HepG2 (cell line): ENCODE measurements around the gene OGFOD3. TPM values are rescaled to one million over a fixed set of nuclear protein-coding genes. Genes with fewer than 3 reads are reported as not detected.

Source experiments
- AKAP8 ChIP-seq: sonication (generic); formaldehyde crosslinking; IDR thresholded peaks from 2 replicates; pipeline ENCODE4 v1.5.1; 2020; ENCODE audit warnings: mild to moderate bottlenecking, missing genetic modification reagents
- ATF5 ChIP-seq: sonication (generic); formaldehyde crosslinking; IDR thresholded peaks from 2 replicates; pipeline ENCODE4 v1.4.0; 2020; ENCODE audit warnings: mild to moderate bottlenecking, low read depth, missing genetic modification reagents
- BRD4 ChIP-seq: sonication (generic); formaldehyde crosslinking; IDR thresholded peaks from 2 replicates; pipeline ENCODE4 v1.4.0; 2020; ENCODE audit warnings: missing genetic modification reagents
- HDAC2 ChIP-seq: sonication (generic); formaldehyde crosslinking; IDR thresholded peaks from 2 replicates; pipeline ENCODE4 v1.4.0; 2020; ENCODE audit warnings: missing genetic modification reagents
- ISX ChIP-seq: sonication (generic); formaldehyde crosslinking; conservative IDR thresholded peaks from 2 replicates; pipeline ENCODE4 v1.5.0; 2020; ENCODE audit warnings: missing genetic modification reagents
- KAT2B ChIP-seq: fragments of 150-350 bp; IDR thresholded peaks from 2 replicates; pipeline ENCODE4 v1.6.1; 2014; ENCODE audit warnings: low read depth, low read length, borderline replicate concordance
- KMT2B ChIP-seq: IDR thresholded peaks from 2 replicates; pipeline ENCODE4 v1.6.1; 2016; ENCODE audit warnings: missing genetic modification reagents, missing compliant biosample characterization
- MZF1 ChIP-seq: sonication (generic); formaldehyde crosslinking; IDR thresholded peaks from 2 replicates; pipeline ENCODE4 v1.8.1; 2023; ENCODE audit warnings: mild to moderate bottlenecking, missing genetic modification reagents, borderline replicate concordance
- PAF1 ChIP-seq: IDR thresholded peaks from 2 replicates; pipeline ENCODE4 v1.6.1; 2016; ENCODE audit warnings: missing genetic modification reagents, missing compliant biosample characterization
- PHF21A ChIP-seq: sonication (generic); formaldehyde crosslinking; IDR thresholded peaks from 2 replicates; pipeline ENCODE4 v1.5.0; 2020; ENCODE audit warnings: mild to moderate bottlenecking, missing genetic modification reagents
- POGZ ChIP-seq: sonication (generic); formaldehyde crosslinking; IDR thresholded peaks from 2 replicates; pipeline ENCODE4 v1.4.0; 2020; ENCODE audit warnings: mild to moderate bottlenecking, missing genetic modification reagents
- RFXANK ChIP-seq: IDR thresholded peaks from 2 replicates; pipeline ENCODE4 v1.6.1; 2016
- SP5 ChIP-seq: IDR thresholded peaks from 2 replicates; pipeline ENCODE4 v1.6.1; 2016; ENCODE audit warnings: low read depth, borderline replicate concordance
- TRIM22 ChIP-seq: fragments of 450-650 bp; IDR thresholded peaks from 2 replicates; pipeline ENCODE4 v1.6.1; 2017
- U2AF2 ChIP-seq: fragments of 200-400 bp; formaldehyde crosslinking; IDR thresholded peaks from 2 replicates; pipeline ENCODE4 v1.6.1; 2017; ENCODE audit warnings: low read depth, mild to moderate bottlenecking, low read length
- ZC3H13 ChIP-seq: sonication (generic); formaldehyde crosslinking; IDR thresholded peaks from 2 replicates; pipeline ENCODE4 v1.8.1; 2023; ENCODE audit warnings: mild to moderate bottlenecking, missing genetic modification reagents, moderate library complexity
- ZNF136 ChIP-seq: sonication (generic); formaldehyde crosslinking; IDR thresholded peaks from 2 replicates; pipeline ENCODE4 v1.8.1; 2022; ENCODE audit warnings: low read depth, mild to moderate bottlenecking, moderate library complexity, missing genetic modification reagents
- ZNF17 ChIP-seq: sonication (generic); formaldehyde crosslinking; IDR thresholded peaks from 2 replicates; pipeline ENCODE4 v1.5.0; 2020; ENCODE audit warnings: mild to moderate bottlenecking, missing genetic modification reagents
- ZNF274 ChIP-seq: sonication (generic); formaldehyde crosslinking; IDR thresholded peaks from 2 replicates; pipeline ENCODE4 v1.5.1; 2020; ENCODE audit warnings: mild to moderate bottlenecking, missing genetic modification reagents
- ZNF503 ChIP-seq: sonication (generic); formaldehyde crosslinking; IDR thresholded peaks from 2 replicates; pipeline ENCODE4 v1.4.0; 2020; ENCODE audit warnings: missing genetic modification reagents
- ZNF512B ChIP-seq: sonication (generic); formaldehyde crosslinking; IDR thresholded peaks from 2 replicates; pipeline ENCODE4 v1.5.1; 2020; ENCODE audit warnings: missing genetic modification reagents, mild to moderate bottlenecking, borderline replicate concordance
- ZNF709 ChIP-seq: sonication (generic); formaldehyde crosslinking; IDR thresholded peaks from 2 replicates; pipeline ENCODE4 v1.5.0; 2020; ENCODE audit warnings: mild to moderate bottlenecking, missing genetic modification reagents
- ZSCAN29 ChIP-seq: sonication (generic); formaldehyde crosslinking; conservative IDR thresholded peaks from 2 replicates; pipeline ENCODE4 v1.4.0; 2020; ENCODE audit warnings: mild to moderate bottlenecking, missing genetic modification reagents
- polyA plus RNA-seq, 8 experiments: library from polyadenylated mRNA; depleted of rRNA in 3 of 8; stranded (reverse) in 7 of 8; unstranded in 1 of 8; fragments of >200 nt; fragmentation: Illumina TruSeq in 4 of 8; extraction: Trizol in 4 of 8; gene quantifications; 2 replicates each; pipeline versions ENCODE4 v1.2.1 to v1.2.3, GENCODE V29; 2011 to 2016; ENCODE audit warnings: low read depth in 4 of 8, missing spikeins in 1 of 8, mixed read lengths in 1 of 8; ENCODE audit not compliant: insufficient read depth in 1 of 8
- total RNA-seq, 5 experiments: library from RNA; depleted of rRNA; stranded (reverse); fragments of >200 nt; fragmentation: Illumina TruSeq; extraction: Trizol; gene quantifications; 2 replicates each; pipeline ENCODE4 v1.2.3, GENCODE V29; 2016; ENCODE audit warnings: low read depth in 1 of 5

The OGFOD3 gene
- total and polyA plus RNA-seq, 2 of the 13 experiments (the other 11 are each of a cell fraction or from before 2014, with no cell fraction given): 40.0 to 42.1 TPM

GRCh38 chr17:82414548-82415281, 3.7 kb downstream of the OGFOD3 start (continued):
- TF ChIP-seq ZNF709 (CRISPR knock-in tag) (no peak; the same call in 1 of the 2 replicates), SP5 (CRISPR knock-in tag) (peak; percentile 13; the same call in 1 of the 2 replicates), KMT2B (CRISPR knock-in tag) (peak; percentile 77; the same call in 1 of the 2 replicates), AKAP8 (CRISPR knock-in tag) (peak; percentile 22; the same call in 1 of the 2 replicates), ATF5 (CRISPR knock-in tag) (peak; percentile 83; the same call in 1 of the 2 replicates), BRD4 (CRISPR knock-in tag) (peak; percentile 79; the same call in 1 of the 2 replicates), HDAC2 (CRISPR knock-in tag) (peak; percentile 55; the same call in 1 of the 2 replicates), PHF21A (peak; percentile 77; the same call in 1 of the 2 replicates), MZF1 (0 out of 2 replicates have a peak, but pooled peaks have one; percentile 65), U2AF2 (no peak), ZNF17 (CRISPR knock-in tag) (peak; percentile 82; the same call in 1 of the 2 replicates), ZNF512B (CRISPR knock-in tag) (peak; percentile 77; the same call in 1 of the 2 replicates), ISX (CRISPR knock-in tag) (peak; percentile 97), POGZ (CRISPR knock-in tag) (no peak), RFXANK (CRISPR knock-in tag) (peak; percentile 56; the same call in 1 of the 2 replicates), ZNF136 (CRISPR knock-in tag) (no peak), KAT2B (no peak), TRIM22 (no peak), ZNF274 (CRISPR knock-in tag) (peak; percentile 92), ZSCAN29 (no peak), PAF1 (CRISPR knock-in tag) (no peak), ZNF503 (CRISPR knock-in tag) (peak; percentile 94), ZC3H13 (peak; percentile 52; the same call in 1 of the 2 replicates)
